Smooth muscle cell of the brain vasculature (primary cell): ENCODE results near the gene IL1R1.
"Not testable (repeated sequence)": the region's sequence is repeated elsewhere in the genome, so short reads cannot be mapped to it uniquely, and the experiment has no call there.

Source experiments
- DNase-seq: peaks from one replicate; pipeline ENCODE4 v3.0.0-alpha.2; 2012; ENCODE audit warnings: low read depth, low spot score

Gene IL1R1

GRCh38 chr2:102111823-102112222 lies 30.7 kb upstream of the IL1R1 start:
- no peak for DNase-seq

- no peak for DNase-seq
Measured at GRCh38 chr2:102112271-102112670, 30.3 kb upstream of the IL1R1 start.

- no peak for DNase-seq
Measured at GRCh38 chr2:102112692-102113665, 29.6 kb upstream of the IL1R1 start.

- no peak for DNase-seq
Measured at GRCh38 chr2:102114290-102114721, 28.2 kb upstream of the IL1R1 start.

- DNase-seq = no peak
Measured at GRCh38 chr2:102114851-102115497, 27.6 kb upstream of the IL1R1 start.

GRCh38 chr2:102116630-102117471 lies 25.7 kb upstream of the IL1R1 start:
- no peak for DNase-seq

GRCh38 chr2:102117472-102117858 lies 25.1 kb upstream of the IL1R1 start:
- no peak for DNase-seq

- DNase-seq = no peak
Measured at GRCh38 chr2:102119255-102119654, 23.3 kb upstream of the IL1R1 start.

- no peak for DNase-seq
Measured at GRCh38 chr2:102120261-102120660, 22.3 kb upstream of the IL1R1 start.

GRCh38 chr2:102120701-102121159 lies 21.8 kb upstream of the IL1R1 start:
- no peak for DNase-seq

- no peak for DNase-seq
Measured at GRCh38 chr2:102122115-102122514, 20.4 kb upstream of the IL1R1 start.

GRCh38 chr2:102122909-102123308 lies 19.6 kb upstream of the IL1R1 start:
- DNase-seq = no peak

GRCh38 chr2:102124421-102124820 lies 18.1 kb upstream of the IL1R1 start:
- not testable (repeated sequence) for DNase-seq

GRCh38 chr2:102126169-102126568 lies 16.4 kb upstream of the IL1R1 start:
- no peak for DNase-seq

GRCh38 chr2:102126660-102127059 lies 15.9 kb upstream of the IL1R1 start:
- DNase-seq = no peak

- no peak for DNase-seq
Measured at GRCh38 chr2:102129082-102129481, 13.5 kb upstream of the IL1R1 start.

- DNase-seq = no peak
Measured at GRCh38 chr2:102129951-102130646, 12.4 kb upstream of the IL1R1 start.

GRCh38 chr2:102130647-102130991 lies 11.9 kb upstream of the IL1R1 start:
- DNase-seq = no peak

GRCh38 chr2:102131564-102131963 lies 11.0 kb upstream of the IL1R1 start:
- no peak for DNase-seq

GRCh38 chr2:102137138-102137537 lies 5.4 kb upstream of the IL1R1 start:
- DNase-seq = no peak

GRCh38 chr2:102138331-102138730 lies 4.2 kb upstream of the IL1R1 start:
- DNase-seq = no peak
